Medulla oblongata (tissue), 1 donor: ENCODE results near the gene PRKCH.

Source experiments
- DNase-seq: peaks from one replicate; pipeline ENCODE4 v3.0.0-alpha.2; 2015; ENCODE audit errors: extremely low spot score

The PRKCH gene

DNA sequence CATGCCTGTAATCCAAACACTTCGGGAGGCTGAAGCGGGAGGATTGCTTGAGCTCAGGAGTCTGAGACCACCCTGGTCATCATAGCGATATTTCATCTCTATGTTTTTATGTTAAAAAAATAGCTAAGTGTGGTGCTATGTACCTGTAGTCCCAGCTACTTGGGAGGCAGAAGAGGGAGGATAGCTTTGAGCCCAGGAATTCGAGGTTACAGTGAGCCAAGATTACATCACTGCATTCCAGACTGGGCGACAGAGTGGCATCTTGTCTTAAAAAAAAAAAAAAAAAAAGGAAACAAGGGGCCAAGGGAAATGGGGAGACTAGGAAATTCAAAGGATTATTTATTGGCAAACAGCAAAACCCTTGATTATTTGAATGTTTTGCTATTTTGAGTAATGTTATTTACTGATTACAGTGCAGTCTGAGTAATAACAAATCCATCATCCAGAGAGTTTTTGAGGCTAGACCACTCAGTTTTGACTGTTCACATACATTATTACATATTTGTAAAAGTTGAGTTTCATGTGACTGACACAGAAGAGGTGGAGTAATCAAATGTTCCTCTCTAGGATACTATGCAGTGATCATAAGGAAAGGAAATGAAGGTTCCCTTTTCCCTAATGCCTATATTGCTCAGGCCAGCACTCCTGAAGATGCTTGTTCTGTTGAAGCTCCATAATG lies 40.8 kb downstream of the PRKCH start:
- DNase-seq: no peak

- DNase-seq: no peak
Measured at GRCh38 chr14:61364243-61364642, 42.9 kb downstream of the PRKCH start.

DNA sequence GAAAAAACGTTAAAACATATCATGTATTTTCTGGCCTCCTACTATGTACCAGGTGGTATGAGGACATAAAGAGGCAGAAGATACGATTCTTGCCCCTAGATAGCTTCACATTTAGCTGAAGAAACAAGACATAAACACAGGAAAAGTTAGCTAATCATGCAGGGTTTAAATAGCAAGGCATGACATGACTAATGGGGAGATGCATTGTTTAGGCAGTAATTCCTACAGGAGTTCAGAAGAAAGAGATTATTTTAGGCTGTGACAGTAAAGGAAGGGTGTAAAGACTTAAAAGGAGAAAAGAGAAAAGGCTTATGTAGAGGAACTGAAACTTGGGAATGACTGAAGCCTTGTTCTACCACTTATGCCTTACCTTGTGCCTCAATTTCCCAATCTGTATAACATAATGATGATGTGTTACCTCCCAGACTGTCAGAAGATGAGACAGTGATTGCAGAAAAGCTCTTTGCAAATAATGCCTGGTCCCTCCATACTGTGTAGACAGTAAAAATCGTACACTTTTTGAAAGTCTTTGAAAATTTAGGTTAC lies 44.4 kb downstream of the PRKCH start:
- no peak for DNase-seq

DNA sequence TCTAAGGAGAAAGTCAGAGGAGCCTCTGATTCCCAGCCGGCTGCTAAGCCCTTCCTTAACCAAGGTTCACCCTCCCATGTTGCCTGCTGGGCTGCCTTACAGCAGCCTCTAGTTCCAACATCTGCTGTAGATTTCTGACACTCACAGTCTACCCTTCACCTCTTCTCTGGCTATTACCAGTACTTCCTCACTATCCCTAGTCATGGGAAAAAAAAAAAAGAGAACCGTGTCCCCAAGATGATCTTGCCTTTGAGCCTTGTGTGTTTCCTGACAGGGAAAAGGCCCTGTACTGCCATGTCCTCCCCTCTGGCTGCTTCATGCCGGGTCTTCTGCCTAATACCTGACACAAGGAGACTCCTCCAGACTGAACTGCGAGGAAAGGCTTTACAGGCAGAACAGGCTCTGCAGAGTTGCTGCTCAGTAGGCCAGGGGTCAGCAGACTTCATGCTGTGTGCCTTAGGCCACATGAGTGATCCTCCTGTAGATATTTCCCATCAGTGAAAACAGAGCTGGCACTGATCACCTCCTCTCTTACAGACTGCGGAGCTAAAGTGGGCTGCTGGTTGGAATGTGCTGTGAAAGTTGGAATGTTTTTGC lies 46.8 kb downstream of the PRKCH start:
- DNase-seq: no peak

DNA sequence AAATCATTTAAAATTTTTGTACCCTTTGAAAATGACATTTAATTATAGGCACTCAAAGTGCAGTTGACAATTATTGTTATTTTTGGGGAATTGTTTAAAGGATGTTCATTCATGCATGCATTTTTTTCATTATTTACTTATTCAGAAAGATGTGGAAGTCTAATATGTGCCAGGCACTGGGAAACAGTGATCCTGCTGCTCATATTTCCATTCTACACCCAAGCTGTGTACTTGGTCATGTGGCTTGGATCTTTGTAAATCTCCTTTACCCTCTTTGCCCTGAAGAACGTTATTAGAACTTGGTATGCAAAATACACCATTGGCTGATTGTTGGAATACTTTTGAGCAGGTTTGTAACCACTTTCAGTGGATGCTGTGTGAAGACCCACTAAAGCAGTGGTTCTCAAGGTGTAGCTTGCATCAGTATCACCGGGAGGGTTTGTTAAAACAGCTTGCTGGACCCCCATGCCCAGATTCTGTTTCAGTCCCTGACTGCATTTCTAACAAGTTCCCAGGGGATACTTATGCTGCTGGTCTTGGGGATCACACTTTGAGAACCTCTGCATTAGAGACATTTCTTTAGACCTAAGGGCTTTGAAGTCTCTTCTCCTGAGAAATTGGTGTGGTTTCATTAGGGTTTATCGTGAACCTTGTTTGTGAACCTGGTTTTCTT lies 47.5 kb downstream of the PRKCH start:
- DNase-seq: no peak

- DNase-seq: no peak
Measured at GRCh38 chr14:61369454-61369810, 48.1 kb downstream of the PRKCH start.

DNA sequence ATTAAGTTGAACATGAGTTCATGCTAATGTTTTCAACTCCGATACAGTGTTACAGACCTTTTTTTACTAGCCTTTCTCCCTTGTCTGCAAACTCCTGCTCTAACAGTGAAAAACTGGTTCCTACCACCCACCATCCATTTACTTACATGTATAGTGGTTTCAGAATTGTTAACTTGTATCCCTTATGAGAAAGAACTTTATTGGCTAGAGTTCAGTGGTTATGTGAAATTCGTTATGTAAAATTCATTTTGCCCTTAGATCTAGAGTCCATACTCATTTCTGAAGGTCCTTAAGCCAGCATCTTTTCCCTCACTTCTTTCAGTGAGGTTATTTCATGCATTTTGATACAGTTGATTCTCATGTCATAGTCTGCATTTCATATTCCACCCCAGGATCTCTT lies 51.0 kb downstream of the PRKCH start:
- no peak for DNase-seq

DNA sequence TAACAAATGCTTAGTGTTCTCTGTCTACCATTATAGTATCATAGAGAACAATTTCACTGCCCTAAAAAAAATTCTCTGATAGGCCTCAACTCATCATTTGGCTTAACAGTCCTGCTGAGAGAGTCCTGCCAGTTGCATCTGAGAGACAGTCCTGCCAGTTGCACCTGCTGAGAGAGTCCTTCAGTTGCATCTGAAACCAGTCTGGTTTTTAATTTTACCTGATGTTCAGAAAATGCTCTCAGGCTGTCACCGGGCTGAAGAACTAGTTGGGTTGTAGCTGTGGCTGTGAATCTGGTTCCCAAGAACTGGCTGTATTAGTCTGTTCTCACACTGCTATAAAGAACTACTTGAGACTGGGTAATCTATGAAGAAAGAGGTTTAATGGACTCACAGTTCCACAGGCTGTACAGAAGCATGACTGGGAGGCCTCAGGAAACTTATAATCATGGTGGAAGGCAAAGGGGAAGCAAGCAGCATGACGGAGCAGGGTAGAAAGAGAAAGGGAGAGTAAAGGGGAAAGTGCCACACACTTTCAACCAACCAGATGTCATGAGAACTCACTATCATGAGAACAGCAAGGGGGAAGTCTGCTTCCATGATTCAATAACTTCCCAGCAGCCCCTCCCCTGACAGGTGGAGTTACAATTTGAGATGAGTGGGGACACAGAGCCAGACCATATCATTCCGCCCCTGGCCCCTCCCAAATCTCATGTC lies 51.6 kb downstream of the PRKCH start:
- no peak for DNase-seq

GRCh38 chr14:61374284-61374683 lies 52.9 kb downstream of the PRKCH start:
- no peak for DNase-seq

GRCh38 chr14:61375218-61375617 lies 53.8 kb downstream of the PRKCH start:
- no peak for DNase-seq

- no peak for DNase-seq
Measured at GRCh38 chr14:61376314-61376713, 54.9 kb downstream of the PRKCH start.

GRCh38 chr14:61377749-61378148 lies 56.4 kb downstream of the PRKCH start:
- no peak for DNase-seq

GRCh38 chr14:61379639-61380184 lies 58.3 kb downstream of the PRKCH start:
- no peak for DNase-seq

- DNase-seq: no peak
Measured at GRCh38 chr14:61380984-61381383, 59.6 kb downstream of the PRKCH start.

DNA sequence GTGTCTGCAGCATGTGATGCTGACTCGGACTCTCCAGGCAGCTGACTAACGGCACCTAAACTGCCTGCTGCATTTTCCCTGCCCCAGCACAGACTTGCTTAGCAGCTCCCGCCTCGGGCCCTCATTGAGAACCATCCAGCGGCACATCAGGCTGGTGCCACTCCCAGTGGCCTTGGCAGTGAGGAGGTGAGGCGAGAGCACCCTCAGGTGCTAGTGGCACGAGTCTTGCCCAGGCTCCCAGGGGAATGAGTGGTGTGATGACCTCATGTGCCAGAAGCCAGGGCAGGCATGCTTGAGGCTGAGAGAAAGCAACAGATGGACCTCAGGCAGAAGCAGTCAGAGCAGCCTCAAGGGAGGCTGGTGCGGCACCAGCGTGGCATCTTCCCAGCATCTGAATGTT lies 60.2 kb downstream of the PRKCH start:
- no peak for DNase-seq

DNA sequence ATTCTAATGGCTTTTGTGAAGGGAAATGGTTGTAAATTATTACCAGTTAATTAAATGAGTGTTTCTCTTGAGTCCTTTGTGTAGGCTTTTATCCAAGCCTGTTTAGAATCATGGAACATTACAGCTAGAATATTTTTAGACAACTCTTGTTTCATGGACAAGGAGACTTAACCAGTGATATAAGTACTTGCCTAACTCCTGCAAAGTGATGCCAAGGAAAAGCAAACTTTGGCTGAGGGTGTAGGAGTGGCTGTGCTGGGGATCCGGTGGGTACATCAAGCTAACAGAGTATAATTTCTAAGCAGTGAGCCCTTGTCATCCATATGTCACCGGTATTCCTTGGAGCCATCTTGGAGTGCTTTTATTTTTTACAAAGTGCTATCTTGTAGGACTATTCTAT lies 61.5 kb downstream of the PRKCH start:
- DNase-seq: no peak

GRCh38 chr14:61385002-61385685 lies 63.8 kb downstream of the PRKCH start:
- no peak for DNase-seq

- DNase-seq: no peak
Measured at GRCh38 chr14:61386173-61386772, 64.9 kb downstream of the PRKCH start.

GRCh38 chr14:61387076-61387475 lies 65.7 kb downstream of the PRKCH start:
- DNase-seq: no peak

DNA sequence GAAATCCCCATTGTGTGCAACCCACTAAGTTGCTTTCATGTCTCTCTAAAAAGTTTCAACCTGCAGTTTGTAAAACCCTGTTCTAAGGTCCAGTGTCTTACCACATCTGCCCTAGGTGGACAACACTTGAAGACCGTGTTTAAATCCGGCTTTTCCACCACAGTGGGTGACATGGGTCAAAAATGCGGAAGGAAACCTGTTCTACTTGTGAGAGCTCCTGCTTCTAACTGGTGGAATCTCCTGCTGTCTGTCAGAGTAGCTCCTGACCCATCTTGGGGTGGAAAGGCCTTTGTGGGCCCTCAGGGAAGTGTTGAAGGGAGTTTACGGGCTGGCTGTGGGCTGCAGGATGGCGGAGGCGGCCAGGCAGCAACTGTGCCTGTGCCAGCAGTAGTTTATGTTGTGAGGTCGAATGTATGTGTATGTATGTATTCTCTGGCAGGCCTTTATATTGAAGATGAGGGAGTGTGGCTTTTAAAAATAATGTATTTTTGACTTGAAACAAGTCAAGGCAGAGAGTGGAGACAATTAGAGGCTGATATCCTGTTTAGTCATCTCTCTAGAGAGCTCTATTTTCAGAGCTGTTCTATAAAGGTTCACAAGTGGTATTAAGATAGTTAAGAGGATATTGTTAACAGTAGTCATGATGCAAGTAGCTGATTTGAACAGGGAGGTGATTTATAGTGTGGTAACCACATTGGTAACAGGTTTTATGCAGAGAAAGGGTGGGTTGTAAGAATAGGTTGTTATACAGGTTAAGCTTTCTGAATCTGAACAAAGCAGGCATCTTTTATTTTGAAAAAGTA lies 67.0 kb downstream of the PRKCH start:
- DNase-seq: peak; percentile 13
